ENCODE measurements around the gene ASB15. TPM values are rescaled to one million over a fixed set of nuclear protein-coding genes. Genes with fewer than 3 reads are reported as not detected.

ASB15 gene
- total RNA-seq, 1 donor from 2014 or later = not detected

DNA sequence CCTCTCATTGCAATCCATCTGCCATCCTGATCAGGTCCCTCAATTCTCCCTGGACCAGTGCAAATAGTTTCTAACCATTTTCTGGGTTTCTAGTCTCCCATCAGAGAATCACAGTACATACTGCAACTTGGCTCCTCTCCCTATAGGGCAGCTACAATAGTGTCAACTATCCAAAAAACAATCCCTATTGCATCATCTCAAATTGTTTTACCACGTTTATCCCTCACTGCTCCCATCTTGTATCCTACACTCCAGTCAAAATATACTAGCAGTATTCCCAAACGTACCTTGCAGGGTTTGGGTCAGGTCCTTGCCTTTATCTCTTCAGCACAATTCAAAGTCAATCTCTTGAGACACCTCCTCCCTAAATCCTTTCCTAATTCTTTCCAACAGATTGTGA is 23.6 kb downstream of the ASB15 start:
- H3K4me1 Mint-ChIP-seq (ENCODE audit: unreplicated experiment) = no peaks in the 10 kb centered on the region
- H3K27ac Mint-ChIP-seq (ENCODE audit: unreplicated experiment) = no peak overlapping the region
- DNase-seq (ENCODE audit: extremely low spot score, unreplicated experiment) = no peak
- no peaks in the 10 kb centered on the region for H3K36me3 Mint-ChIP-seq (ENCODE audit: unreplicated experiment)
- no peak for TF ChIP-seq CTCF (IDR thresholded peaks at IDR 0.05)
- no peaks in the 10 kb centered on the region for H3K9me3 Mint-ChIP-seq (ENCODE audit: unreplicated experiment)
- H3K4me3 Mint-ChIP-seq (ENCODE audit: unreplicated experiment) = no peak overlapping the region
- no peaks in the 10 kb centered on the region for H3K27me3 Mint-ChIP-seq (ENCODE audit: unreplicated experiment)

DNA sequence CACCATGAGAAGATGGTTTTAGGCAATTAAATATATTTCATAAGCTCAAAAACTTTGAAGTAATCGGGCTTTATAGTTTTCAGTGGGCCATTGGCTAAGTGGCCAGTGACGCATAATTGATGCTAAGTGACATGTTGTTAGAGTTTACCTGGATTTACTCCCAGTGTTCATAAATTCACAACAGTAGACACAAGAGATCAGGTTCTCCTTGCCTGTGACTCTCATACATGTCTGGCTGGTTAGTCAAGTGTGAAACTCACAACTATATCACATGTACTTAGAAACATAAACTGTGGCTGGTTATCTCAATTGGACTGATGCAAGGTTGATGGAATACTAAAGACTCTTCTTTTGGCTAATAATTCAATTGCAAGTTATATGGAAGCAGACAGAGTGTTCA is 26.2 kb downstream of the ASB15 start:
- no peaks in the 10 kb centered on the region for H3K27me3 Mint-ChIP-seq (ENCODE audit: unreplicated experiment)
- TF ChIP-seq CTCF (IDR thresholded peaks at IDR 0.05) = no peak
- DNase-seq (ENCODE audit: extremely low spot score, unreplicated experiment) = no peak
- H3K4me1 Mint-ChIP-seq (ENCODE audit: unreplicated experiment) = peaks cover under 1% of the 10 kb centered on the region
- H3K27ac Mint-ChIP-seq (ENCODE audit: unreplicated experiment) = no peak overlapping the region
- no peaks in the 10 kb centered on the region for H3K36me3 Mint-ChIP-seq (ENCODE audit: unreplicated experiment)
- H3K4me3 Mint-ChIP-seq (ENCODE audit: unreplicated experiment) = no peak overlapping the region
- H3K9me3 Mint-ChIP-seq (ENCODE audit: unreplicated experiment) = no peaks in the 10 kb centered on the region

GRCh38 chr7:123628829-123629228 is 27.2 kb downstream of the ASB15 start:
- peaks cover 9% of the 10 kb centered on the region for H3K4me1 Mint-ChIP-seq (ENCODE audit: unreplicated experiment)
- no peak for TF ChIP-seq CTCF (IDR thresholded peaks at IDR 0.05)
- H3K4me3 Mint-ChIP-seq (ENCODE audit: unreplicated experiment) = no peak overlapping the region
- no peaks in the 10 kb centered on the region for H3K36me3 Mint-ChIP-seq (ENCODE audit: unreplicated experiment)
- H3K27ac Mint-ChIP-seq (ENCODE audit: unreplicated experiment) = no peak overlapping the region
- no peak for DNase-seq (ENCODE audit: extremely low spot score, unreplicated experiment)
- H3K27me3 Mint-ChIP-seq (ENCODE audit: unreplicated experiment) = no peaks in the 10 kb centered on the region
- H3K9me3 Mint-ChIP-seq (ENCODE audit: unreplicated experiment) = no peaks in the 10 kb centered on the region

GRCh38 chr7:123629281-123629680 is 27.7 kb downstream of the ASB15 start:
- H3K4me3 Mint-ChIP-seq (ENCODE audit: unreplicated experiment) = no peak overlapping the region
- H3K27ac Mint-ChIP-seq (ENCODE audit: unreplicated experiment) = no peak overlapping the region
- no peaks in the 10 kb centered on the region for H3K27me3 Mint-ChIP-seq (ENCODE audit: unreplicated experiment)
- peaks cover 12% of the 10 kb centered on the region for H3K4me1 Mint-ChIP-seq (ENCODE audit: unreplicated experiment)
- no peaks in the 10 kb centered on the region for H3K36me3 Mint-ChIP-seq (ENCODE audit: unreplicated experiment)
- no peak for DNase-seq (ENCODE audit: extremely low spot score, unreplicated experiment)
- no peak for TF ChIP-seq CTCF (IDR thresholded peaks at IDR 0.05)
- H3K9me3 Mint-ChIP-seq (ENCODE audit: unreplicated experiment) = no peaks in the 10 kb centered on the region

DNA sequence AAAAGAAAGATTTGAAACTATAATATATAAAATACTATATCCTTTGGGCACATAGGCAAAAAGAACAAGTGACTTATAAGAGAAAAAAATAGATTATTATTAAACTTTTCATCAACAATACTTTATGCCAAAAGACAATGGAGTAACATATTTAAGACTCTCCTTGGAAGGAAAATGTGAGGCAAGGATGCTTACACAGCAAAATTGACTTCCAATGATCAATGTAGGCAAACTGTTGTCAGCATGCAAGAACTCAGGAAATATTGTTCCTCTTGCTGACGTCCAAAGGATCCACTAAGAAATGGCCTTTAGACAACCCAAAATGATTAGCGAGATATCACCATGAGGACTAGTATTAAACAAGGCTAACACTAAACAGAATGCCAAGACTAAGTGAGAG is 31.2 kb downstream of the ASB15 start:
- peaks cover 4% of the 10 kb centered on the region for H3K27me3 Mint-ChIP-seq (ENCODE audit: unreplicated experiment)
- no peak for TF ChIP-seq CTCF (IDR thresholded peaks at IDR 0.05)
- H3K9me3 Mint-ChIP-seq (ENCODE audit: unreplicated experiment) = no peaks in the 10 kb centered on the region

More for the DNA sequence above, 31.2 kb downstream of the ASB15 start:
- Mint-ChIP-seq H3K4me3 (ENCODE audit: unreplicated experiment) (no peak overlapping the region), H3K27ac (ENCODE audit: unreplicated experiment) (no peak overlapping the region), H3K4me1 (ENCODE audit: unreplicated experiment) (peaks cover 12% of the 10 kb centered on the region), H3K36me3 (ENCODE audit: unreplicated experiment) (no peaks in the 10 kb centered on the region)
- DNase-seq (ENCODE audit: extremely low spot score, unreplicated experiment) = no peak

Measured in osteocyte (in vitro differentiated cells).